ENCODE results near the gene UTP25. TPM values are rescaled to one million over a fixed set of nuclear protein-coding genes. Genes with fewer than 3 reads are reported as not detected.

Gene UTP25
- total and polyA plus RNA-seq, 9 donors: 4.7 to 7.5 (median 5.8) TPM

DNA sequence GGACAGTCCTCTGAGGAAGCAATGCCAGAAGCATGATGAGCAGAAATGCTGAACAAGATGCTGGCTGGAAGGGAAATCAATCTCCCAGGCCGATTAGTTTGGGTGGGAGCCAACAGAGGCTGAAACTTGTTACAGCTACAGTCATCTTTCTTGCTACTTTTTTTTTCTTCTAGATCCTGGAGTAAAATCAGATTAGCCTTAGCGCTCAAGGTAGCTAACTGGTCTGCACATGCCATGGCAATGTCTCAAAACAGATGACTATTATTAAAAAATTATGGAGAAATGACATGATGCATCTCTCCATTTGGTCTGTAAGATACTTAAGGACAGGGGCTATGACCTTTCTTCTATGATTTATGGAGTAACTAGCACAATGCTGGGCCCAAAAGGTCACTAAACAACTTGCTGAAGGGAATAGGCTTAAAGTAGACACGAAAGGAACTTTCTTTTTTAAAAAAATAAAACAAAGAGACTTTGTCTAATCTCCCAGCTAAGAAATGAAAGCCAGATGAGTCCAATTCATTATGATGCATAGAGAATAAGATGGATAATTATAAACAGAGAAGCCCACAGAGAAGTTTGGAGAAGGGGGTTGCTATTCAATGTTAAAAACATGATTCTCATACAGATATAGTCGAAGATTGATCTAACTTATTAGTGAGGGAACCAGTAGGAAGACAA lies 42.5 kb downstream of the UTP25 start:
- peak; percentile 86 for DNase-seq
- H3K4me1 ChIP-seq (ENCODE audit: control insufficient read depth, insufficient read depth, low read length): no peaks in the 10 kb centered on the region
- no peaks in the 10 kb centered on the region for H3K27me3 ChIP-seq (ENCODE audit: control insufficient read depth, insufficient read depth, low read length)
- H3K4me3 ChIP-seq (ENCODE audit: low read length): no peak overlapping the region
- no CpG with 5 or more reads among the region's 4 CpGs for WGBS (ENCODE audit: insufficient coverage)
- H3K36me3 ChIP-seq (ENCODE audit: control insufficient read depth, insufficient read depth, low read length): no peaks in the 10 kb centered on the region
- H3K27ac ChIP-seq (ENCODE audit: low read length): no peak overlapping the region
- no peaks in the 10 kb centered on the region for H3K9me3 ChIP-seq (replicated peaks; ENCODE audit: control insufficient read depth, low read depth, low read length)

DNA sequence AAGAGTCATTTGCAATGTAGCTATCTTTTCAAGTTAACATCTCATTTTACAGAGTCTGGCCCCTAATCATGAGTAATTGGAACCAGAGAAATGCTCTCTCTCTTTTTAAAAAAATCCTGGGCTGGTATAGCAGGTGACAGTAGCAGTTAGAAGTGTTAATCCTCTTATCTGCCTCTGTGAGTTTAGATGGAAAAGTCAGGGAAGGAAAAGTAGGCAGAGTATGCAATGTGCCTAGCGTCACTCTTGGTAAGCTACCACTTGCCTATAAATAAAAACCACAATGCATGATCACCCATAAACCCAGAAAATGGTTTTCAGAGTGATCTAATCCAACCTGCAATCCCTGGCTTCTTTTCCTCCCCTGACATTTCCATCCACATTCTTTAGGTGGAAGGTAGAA lies 43.2 kb downstream of the UTP25 start:
- no CpG with 5 or more reads among the region's 1 CpG for WGBS (ENCODE audit: insufficient coverage)
- no peak overlapping the region for H3K4me3 ChIP-seq (ENCODE audit: low read length)
- DNase-seq: no peak
- H3K4me1 ChIP-seq (ENCODE audit: control insufficient read depth, insufficient read depth, low read length): no peaks in the 10 kb centered on the region
- H3K9me3 ChIP-seq (replicated peaks; ENCODE audit: control insufficient read depth, low read depth, low read length): no peaks in the 10 kb centered on the region
- no peaks in the 10 kb centered on the region for H3K27me3 ChIP-seq (ENCODE audit: control insufficient read depth, insufficient read depth, low read length)
- no peaks in the 10 kb centered on the region for H3K36me3 ChIP-seq (ENCODE audit: control insufficient read depth, insufficient read depth, low read length)
- no peak overlapping the region for H3K27ac ChIP-seq (ENCODE audit: low read length)

DNA sequence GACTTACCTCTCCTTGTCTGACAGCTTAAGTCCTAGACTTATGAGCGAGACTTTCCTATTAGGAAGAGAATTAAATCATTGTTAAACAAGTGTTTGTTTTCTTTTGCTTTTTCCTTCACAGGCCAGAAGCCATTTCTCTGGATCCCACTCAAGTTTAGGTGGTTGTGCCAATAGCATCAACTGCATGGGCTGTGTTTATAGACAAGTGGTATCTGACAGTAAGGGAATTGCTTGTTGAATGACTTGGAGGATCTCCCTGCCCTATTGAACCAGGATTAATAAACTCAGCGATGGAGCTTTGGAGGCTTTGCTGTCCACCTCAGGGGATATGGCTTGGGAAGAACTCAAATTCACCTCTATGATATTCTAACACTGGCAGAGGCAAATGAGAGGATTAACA lies 43.7 kb downstream of the UTP25 start:
- DNase-seq: no peak
- Histone ChIP-seq H3K27ac (ENCODE audit: low read length) (no peak overlapping the region), H3K4me1 (ENCODE audit: control insufficient read depth, insufficient read depth, low read length) (no peaks in the 10 kb centered on the region), H3K4me3 (ENCODE audit: low read length) (no peak overlapping the region), H3K36me3 (ENCODE audit: control insufficient read depth, insufficient read depth, low read length) (no peaks in the 10 kb centered on the region), H3K27me3 (ENCODE audit: control insufficient read depth, insufficient read depth, low read length) (no peaks in the 10 kb centered on the region), H3K9me3 (replicated peaks; ENCODE audit: control insufficient read depth, low read depth, low read length) (no peaks in the 10 kb centered on the region)
- WGBS (ENCODE audit: insufficient coverage): no CpG with 5 or more reads among the region's 2 CpGs

DNA sequence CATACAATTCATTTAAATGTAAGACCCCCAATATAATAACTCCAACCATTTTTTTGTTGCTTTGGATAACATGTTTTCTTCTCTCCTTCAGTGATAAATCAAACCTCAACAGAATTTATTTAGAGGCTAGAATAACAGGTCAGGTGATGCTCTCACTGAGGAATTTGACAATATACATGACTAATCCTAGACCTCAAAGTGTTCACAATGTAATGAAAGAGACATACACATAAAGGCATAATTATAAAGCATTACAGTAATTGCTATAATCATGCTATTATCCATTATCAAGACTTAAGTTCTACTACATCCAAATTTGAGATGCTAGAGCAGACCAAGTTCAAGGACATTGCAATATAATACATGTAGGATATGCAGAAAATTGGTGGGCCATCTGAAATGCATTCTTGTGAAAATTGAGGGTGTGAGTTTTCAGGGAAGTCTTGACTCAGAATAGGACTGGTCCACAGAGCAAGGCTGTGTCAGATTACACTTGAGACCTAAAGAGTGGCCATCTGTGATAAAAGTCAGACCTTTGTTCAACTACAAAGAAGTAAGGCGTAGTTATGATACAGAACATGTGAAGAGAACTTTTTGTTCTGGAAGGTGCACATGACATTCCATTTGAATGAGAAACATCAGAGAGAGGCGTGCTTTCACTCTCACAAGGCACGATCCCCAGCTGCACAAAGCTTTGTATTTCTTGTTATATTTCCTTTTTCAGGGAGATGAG lies 45.5 kb downstream of the UTP25 start:
- no peaks in the 10 kb centered on the region for H3K36me3 ChIP-seq (ENCODE audit: control insufficient read depth, insufficient read depth, low read length)
- no peaks in the 10 kb centered on the region for H3K9me3 ChIP-seq (replicated peaks; ENCODE audit: control insufficient read depth, low read depth, low read length)
- H3K27me3 ChIP-seq (ENCODE audit: control insufficient read depth, insufficient read depth, low read length): no peaks in the 10 kb centered on the region
- no peak overlapping the region for H3K4me3 ChIP-seq (ENCODE audit: low read length)
- DNase-seq: no peak
- no CpG with 5 or more reads among the region's 3 CpGs for WGBS (ENCODE audit: insufficient coverage)
- no peaks in the 10 kb centered on the region for H3K4me1 ChIP-seq (ENCODE audit: control insufficient read depth, insufficient read depth, low read length)
- H3K27ac ChIP-seq (ENCODE audit: low read length): no peak overlapping the region

- no peaks in the 10 kb centered on the region for H3K9me3 ChIP-seq (replicated peaks; ENCODE audit: control insufficient read depth, low read depth, low read length)
- 85% methylated on average over 2 of the region's 7 CpGs for WGBS (ENCODE audit: insufficient coverage)
- no peak overlapping the region for H3K27ac ChIP-seq (ENCODE audit: low read length)
- peaks cover 3% of the 10 kb centered on the region for H3K27me3 ChIP-seq (ENCODE audit: control insufficient read depth, insufficient read depth, low read length)
- H3K4me3 ChIP-seq (ENCODE audit: low read length): no peak overlapping the region
- no peak for DNase-seq
- no peaks in the 10 kb centered on the region for H3K36me3 ChIP-seq (ENCODE audit: control insufficient read depth, insufficient read depth, low read length)
- no peaks in the 10 kb centered on the region for H3K4me1 ChIP-seq (ENCODE audit: control insufficient read depth, insufficient read depth, low read length)
Measured at GRCh38 chr1:209875515-209875914, 47.7 kb downstream of the UTP25 start.

GRCh38 chr1:209876078-209876800 lies 48.5 kb downstream of the UTP25 start:
- Histone ChIP-seq H3K9me3 (replicated peaks; ENCODE audit: control insufficient read depth, low read depth, low read length) (no peaks in the 10 kb centered on the region), H3K36me3 (ENCODE audit: control insufficient read depth, insufficient read depth, low read length) (no peaks in the 10 kb centered on the region), H3K27me3 (ENCODE audit: control insufficient read depth, insufficient read depth, low read length) (peaks cover 5% of the 10 kb centered on the region), H3K4me3 (ENCODE audit: low read length) (no peak overlapping the region), H3K4me1 (ENCODE audit: control insufficient read depth, insufficient read depth, low read length) (no peaks in the 10 kb centered on the region), H3K27ac (ENCODE audit: low read length) (no peak overlapping the region)
- WGBS (ENCODE audit: insufficient coverage): 52% methylated on average over 5 of the region's 6 CpGs
- DNase-seq: no peak

DNA sequence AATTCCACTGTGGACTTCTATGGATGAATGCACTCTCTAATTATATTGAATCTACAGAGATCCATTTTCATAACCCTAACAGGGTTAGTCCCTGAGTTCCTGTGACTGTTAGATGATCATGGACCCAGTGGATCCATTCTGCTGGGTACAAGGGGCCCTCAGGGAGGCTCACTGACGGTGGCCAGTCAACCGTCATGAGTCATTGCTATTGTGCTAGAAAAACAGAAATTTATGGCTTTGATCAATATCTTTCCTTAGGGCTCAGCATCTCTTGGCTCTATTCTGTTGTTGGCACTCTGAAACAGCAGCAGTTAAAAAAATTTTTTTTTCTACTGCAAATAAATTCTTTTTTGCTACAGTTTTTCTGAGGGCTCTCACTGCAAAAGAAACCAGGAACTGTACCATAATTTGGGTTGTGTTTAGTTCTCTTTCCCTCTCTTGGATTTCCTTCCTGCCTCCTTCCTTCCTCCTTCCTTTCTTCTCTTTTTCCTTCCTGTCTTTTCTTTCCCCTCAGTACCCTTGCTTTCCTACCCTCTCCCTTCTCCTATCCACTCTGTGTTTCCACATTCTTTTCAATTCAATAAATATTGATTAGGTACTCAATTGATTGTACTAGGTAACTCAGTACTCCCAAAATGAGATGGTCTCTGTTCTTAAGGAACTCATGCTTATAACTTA lies 49.5 kb downstream of the UTP25 start:
- 30% methylated on average over 2 of the region's 2 CpGs for WGBS (ENCODE audit: insufficient coverage)
- no peaks in the 10 kb centered on the region for H3K4me1 ChIP-seq (ENCODE audit: control insufficient read depth, insufficient read depth, low read length)
- no peak overlapping the region for H3K27ac ChIP-seq (ENCODE audit: low read length)
- peaks cover 6% of the 10 kb centered on the region for H3K27me3 ChIP-seq (ENCODE audit: control insufficient read depth, insufficient read depth, low read length)
- no peak overlapping the region for H3K4me3 ChIP-seq (ENCODE audit: low read length)
- H3K36me3 ChIP-seq (ENCODE audit: control insufficient read depth, insufficient read depth, low read length): no peaks in the 10 kb centered on the region
- no peak for DNase-seq
- H3K9me3 ChIP-seq (replicated peaks; ENCODE audit: control insufficient read depth, low read depth, low read length): no peaks in the 10 kb centered on the region

- Histone ChIP-seq H3K27ac (ENCODE audit: low read length) (no peak overlapping the region), H3K36me3 (ENCODE audit: control insufficient read depth, insufficient read depth, low read length) (no peaks in the 10 kb centered on the region), H3K4me3 (ENCODE audit: low read length) (no peak overlapping the region), H3K27me3 (ENCODE audit: control insufficient read depth, insufficient read depth, low read length) (peaks cover 6% of the 10 kb centered on the region), H3K4me1 (ENCODE audit: control insufficient read depth, insufficient read depth, low read length) (no peaks in the 10 kb centered on the region), H3K9me3 (replicated peaks; ENCODE audit: control insufficient read depth, low read depth, low read length) (no peaks in the 10 kb centered on the region)
- DNase-seq: no peak
- WGBS (ENCODE audit: insufficient coverage): no CpG with 5 or more reads among the region's 1 CpG
Measured at GRCh38 chr1:209878964-209879363, 51.2 kb downstream of the UTP25 start.

DNA sequence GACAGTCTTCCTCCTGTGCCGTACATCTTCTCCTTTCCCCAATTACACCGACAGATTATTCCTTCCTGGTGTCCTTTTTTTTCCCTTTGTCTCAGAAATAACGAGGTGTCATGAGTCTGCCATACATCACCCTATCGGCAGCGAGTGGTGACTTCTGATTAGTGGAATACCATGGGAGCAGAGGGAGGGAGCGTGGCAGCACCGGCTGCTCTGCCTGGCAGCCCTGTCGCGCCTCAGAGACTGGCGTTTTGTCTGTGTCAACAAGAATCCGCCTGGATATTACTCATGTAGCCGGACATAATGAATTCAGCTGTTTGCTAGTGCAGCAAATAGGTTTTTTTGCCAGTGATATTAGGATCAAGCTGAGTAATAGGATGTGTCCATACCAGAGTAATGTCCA lies 51.8 kb downstream of the UTP25 start:
- Histone ChIP-seq H3K4me3 (ENCODE audit: low read length) (no peak overlapping the region), H3K9me3 (replicated peaks; ENCODE audit: control insufficient read depth, low read depth, low read length) (no peaks in the 10 kb centered on the region), H3K4me1 (ENCODE audit: control insufficient read depth, insufficient read depth, low read length) (no peaks in the 10 kb centered on the region), H3K27ac (ENCODE audit: low read length) (no peak overlapping the region), H3K27me3 (ENCODE audit: control insufficient read depth, insufficient read depth, low read length) (peaks cover 6% of the 10 kb centered on the region), H3K36me3 (ENCODE audit: control insufficient read depth, insufficient read depth, low read length) (no peaks in the 10 kb centered on the region)
- DNase-seq: no peak
- 42% methylated on average over 9 of the region's 12 CpGs for WGBS (ENCODE audit: insufficient coverage)

DNA sequence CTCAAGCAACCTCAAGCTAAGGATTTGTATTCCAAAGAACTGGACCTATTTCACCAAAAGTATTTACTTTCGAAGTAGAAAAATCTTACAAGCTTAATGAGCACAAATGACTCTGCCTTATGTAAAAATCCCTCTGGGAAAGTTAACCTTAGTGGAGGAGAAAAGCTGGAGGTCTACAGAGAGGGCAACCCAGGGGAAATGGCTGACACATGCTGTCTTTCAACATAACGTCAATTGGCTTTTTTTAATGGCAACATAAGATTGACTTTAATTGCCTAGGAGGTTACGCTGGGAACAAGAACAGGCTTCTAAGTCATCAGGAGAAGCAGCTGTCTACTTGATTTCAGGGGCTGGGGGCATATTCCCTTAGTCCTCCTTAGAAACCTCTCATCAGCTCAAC lies 52.3 kb downstream of the UTP25 start:
- Histone ChIP-seq H3K4me3 (ENCODE audit: low read length) (no peak overlapping the region), H3K27me3 (ENCODE audit: control insufficient read depth, insufficient read depth, low read length) (peaks cover 6% of the 10 kb centered on the region), H3K9me3 (replicated peaks; ENCODE audit: control insufficient read depth, low read depth, low read length) (no peaks in the 10 kb centered on the region), H3K27ac (ENCODE audit: low read length) (no peak overlapping the region), H3K4me1 (ENCODE audit: control insufficient read depth, insufficient read depth, low read length) (no peaks in the 10 kb centered on the region), H3K36me3 (ENCODE audit: control insufficient read depth, insufficient read depth, low read length) (no peaks in the 10 kb centered on the region)
- WGBS (ENCODE audit: insufficient coverage): 70% methylated on average over 2 of the region's 3 CpGs
- DNase-seq: no peak
